NOMO-1 (cell line): ENCODE data around the gene DHRS7.

Experiments
- DNase-seq, 2 experiments: peaks; one replicate each; lab custom pipeline; 2025; ENCODE audit not compliant: unreplicated experiment in 2 of 2; lab: John Stamatoyannopoulos, UW

The DHRS7 gene, protein sequence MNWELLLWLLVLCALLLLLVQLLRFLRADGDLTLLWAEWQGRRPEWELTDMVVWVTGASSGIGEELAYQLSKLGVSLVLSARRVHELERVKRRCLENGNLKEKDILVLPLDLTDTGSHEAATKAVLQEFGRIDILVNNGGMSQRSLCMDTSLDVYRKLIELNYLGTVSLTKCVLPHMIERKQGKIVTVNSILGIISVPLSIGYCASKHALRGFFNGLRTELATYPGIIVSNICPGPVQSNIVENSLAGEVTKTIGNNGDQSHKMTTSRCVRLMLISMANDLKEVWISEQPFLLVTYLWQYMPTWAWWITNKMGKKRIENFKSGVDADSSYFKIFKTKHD

DNA sequence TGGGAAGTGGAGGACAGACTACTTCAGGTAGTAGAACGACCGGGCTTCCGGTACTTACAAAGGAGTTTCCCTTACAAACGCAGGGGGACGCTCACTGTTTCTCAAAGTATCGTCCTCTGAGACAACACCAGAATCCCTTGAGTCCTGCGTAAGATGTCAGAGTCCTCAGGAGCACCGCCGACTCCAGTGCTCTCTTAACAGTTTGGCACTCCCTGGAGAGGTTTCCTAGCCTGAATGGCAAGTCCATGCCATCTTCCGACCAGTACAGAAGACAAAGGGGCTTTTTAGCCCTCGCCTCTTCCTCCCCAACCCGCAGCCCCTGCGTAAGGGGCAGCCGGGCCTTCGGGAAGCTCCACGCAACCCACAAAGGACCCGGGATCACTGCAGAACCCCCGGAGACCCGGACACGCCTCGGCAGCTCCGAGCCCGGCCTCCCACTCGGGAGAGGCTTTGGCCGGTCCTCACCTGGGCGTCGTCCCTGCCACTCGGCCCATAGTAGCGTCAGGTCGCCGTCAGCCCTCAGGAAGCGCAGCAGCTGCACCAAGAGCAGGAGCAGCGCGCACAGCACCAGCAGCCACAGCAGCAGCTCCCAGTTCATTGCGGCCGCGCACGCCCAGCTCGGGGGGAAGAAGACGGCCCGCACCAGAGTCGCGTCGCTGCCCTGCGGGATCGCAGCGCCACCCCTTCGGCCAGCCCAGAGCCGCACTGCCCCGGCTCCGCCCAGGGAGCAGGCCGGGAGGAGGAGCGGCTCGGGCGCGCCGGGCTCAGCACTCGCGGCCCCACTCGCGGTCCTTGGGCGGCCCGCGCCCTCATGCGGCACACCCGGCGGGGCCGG, at the start of gene DHRS7:
Gene DHRS7 (minus strand): TSS at position 687 of the 835 bp plus-strand sequence. CDS start 89 bp downstream, at position 598.
- DNase-seq, result peak; percentile 79 to 89

GRCh38 chr14:60214415-60215126, 49.4 kb upstream of the DHRS7 start:
- DNase-seq, result no peak

DNA sequence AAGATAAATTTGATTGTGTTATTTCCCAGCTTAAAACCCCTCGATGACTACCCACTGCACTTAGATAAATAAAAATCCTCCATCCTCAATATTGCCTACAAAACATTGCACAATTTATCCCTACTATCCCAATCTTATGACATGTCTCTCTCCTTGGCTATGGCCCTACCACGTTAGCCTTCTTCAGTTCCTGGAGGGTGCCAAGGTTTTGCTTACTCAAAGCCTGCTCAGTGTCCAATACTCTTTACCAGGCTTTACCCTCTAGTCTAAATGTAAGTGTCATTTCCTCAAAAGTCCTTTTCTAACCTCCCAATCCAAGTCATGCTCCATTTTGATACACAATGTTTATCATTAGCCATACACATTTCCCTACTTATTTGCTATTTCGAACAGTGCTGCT, 48.8 kb upstream of the DHRS7 start:
- DNase-seq, result no peak

DNA sequence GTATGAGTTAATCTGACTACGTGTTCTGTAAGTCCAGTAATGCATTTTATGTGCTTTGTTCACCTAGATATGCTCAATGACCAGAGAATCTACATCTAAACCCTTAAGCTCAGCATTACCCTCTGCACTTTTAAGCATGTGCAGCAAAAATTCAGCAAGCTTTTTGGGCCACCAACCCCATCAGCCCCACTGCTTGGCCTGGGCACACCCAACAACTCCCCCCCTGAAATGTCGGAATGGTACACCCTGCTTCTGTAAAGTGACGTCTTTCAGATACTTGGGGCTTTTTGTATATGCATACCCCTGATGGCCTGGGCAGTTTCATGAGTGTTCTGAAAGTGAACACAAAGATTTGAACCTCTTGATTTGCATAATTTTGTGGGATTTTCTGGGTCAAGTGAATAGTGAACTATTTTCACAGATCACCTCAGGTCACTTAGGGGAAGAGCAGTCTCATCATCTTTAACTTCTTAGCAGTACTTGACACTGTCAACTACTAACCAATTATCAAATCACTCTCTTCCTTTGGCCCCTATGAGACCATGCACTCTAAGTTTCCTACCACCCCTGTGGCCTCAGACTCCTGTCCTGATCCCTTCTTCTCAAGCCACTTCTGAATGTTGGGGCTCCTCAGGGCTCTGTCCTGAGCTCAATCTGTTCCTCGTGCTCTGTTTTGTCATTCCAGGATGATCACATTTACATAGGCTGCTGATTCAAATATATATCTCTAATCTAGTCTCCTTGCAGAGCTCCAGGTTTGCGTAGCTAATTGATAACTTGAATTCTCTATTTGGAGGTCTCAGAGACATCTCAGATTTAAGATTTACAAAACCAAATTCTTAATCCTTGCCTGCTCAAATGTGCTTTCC, 47.5 kb upstream of the DHRS7 start:
- no peak for DNase-seq

GRCh38 chr14:60211153-60211552, 46.0 kb upstream of the DHRS7 start:
- no peak for DNase-seq

DNA sequence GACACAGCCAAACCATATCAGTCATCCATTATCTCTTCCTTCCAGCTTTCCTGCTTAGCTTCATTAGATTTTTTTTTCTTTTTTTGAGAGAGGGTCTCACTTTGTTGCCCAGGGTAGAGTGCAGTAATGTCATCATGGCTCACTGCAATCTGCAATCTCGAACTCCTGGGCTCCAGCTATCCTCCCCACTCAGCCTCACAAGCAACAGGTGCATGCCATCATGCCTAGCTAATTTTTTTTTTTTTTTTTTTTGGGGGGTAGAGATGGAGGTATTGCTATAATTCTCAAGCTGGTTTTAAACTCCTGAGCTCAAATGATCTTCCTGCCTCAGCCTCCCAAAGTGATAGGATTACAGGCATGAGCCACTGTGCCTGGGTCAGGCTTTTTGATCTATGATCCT, 45.5 kb upstream of the DHRS7 start:
- no peak for DNase-seq

DNA sequence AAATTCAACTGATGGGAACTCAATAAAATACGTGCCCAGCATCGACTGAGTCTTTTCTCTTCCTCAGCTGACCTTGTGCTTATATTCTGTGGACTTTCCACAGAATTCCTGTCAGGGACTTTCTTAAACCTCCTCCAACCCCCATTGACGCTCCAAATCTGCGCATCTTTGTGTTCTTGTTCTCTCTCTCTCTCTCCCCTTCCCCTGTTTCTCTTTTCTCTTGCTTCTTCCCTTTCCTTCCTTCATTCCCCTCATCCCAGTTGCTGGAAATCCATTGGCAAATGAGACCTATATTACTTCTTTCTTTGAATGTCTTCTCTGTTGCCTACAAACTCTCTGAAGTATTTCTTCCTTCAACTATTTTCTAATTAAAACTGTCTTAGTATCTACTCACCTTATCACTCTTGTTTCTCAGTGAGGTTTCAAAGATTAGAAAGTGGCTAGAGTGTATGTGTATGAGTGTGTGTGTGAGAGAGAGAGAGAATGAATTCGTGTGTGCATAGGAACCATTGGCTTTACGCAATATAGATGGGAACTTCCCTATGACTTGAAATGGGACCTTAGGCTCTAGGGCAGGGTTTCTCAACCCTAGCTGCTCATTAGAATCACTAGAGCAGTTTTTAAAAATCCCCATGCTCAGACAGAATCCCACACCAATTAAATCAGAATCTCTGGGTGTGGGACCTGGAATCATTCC, 41.8 kb upstream of the DHRS7 start:
- DNase-seq, result peak; percentile 46 to 58

- no peak for DNase-seq
Observed at GRCh38 chr14:60206249-60206670, 41.1 kb upstream of the DHRS7 start.

GRCh38 chr14:60204843-60205774, 39.9 kb upstream of the DHRS7 start:
- no peak for DNase-seq

DNA sequence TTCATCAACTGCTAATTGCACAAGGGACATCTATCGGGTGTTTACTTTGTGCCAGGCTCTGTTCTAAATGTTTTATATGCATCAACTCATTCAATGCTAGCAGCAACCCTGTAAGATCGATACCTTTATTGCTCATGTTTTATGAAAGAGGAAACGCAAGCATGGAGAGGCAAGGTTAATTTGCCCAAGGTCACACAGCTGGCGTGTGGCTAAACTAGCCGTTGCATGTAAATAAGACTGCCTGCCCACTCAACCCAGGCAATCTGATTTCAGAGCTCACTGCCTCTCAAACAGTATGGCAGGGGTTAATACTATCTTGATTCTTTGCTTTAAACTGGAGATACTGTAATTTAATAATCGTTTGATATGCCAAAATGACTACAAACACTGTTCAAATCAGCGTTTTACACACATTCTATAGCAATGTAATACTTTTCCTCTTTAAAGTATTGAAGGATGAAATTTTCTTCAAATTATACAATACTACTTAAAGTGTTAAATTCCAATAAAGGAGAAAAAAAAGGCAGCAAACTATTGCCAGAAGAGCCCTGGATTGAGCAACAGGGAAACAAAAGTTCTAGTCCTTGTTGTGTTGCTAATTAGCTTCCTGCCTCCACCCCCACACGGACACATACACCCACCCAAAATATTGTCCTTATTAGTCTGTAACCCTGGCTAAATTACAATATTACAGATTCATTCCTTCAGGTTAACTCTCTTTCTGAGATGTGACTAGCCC, 39.1 kb upstream of the DHRS7 start:
- DNase-seq, result peak; percentile 52 to 60

- DNase-seq, result no peak
Observed at GRCh38 chr14:60199321-60199720, 34.1 kb upstream of the DHRS7 start.

- peak; percentile 3 to 15 for DNase-seq
Observed at GRCh38 chr14:60197629-60198303, 32.6 kb upstream of the DHRS7 start.

DNA sequence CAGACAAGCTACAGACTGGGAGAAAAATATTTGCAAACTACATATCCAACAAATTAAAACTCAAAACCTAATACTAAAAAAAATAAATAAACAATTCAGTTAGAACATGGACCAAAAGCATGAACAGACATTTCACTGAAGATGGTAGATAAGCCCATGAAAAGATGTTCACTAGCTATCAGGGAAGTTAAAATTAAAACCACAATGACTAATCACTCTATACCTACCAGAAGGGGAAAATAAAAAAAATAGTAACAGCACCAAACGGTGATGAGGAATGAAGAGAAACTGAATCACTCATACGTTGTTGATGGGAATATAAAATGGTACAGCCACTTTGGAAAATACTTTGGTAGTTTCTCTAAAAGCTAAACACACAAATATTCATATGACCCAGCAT, 31.1 kb upstream of the DHRS7 start:
- DNase-seq, result peak in 1 of 2 experiments; percentile 26

DNA sequence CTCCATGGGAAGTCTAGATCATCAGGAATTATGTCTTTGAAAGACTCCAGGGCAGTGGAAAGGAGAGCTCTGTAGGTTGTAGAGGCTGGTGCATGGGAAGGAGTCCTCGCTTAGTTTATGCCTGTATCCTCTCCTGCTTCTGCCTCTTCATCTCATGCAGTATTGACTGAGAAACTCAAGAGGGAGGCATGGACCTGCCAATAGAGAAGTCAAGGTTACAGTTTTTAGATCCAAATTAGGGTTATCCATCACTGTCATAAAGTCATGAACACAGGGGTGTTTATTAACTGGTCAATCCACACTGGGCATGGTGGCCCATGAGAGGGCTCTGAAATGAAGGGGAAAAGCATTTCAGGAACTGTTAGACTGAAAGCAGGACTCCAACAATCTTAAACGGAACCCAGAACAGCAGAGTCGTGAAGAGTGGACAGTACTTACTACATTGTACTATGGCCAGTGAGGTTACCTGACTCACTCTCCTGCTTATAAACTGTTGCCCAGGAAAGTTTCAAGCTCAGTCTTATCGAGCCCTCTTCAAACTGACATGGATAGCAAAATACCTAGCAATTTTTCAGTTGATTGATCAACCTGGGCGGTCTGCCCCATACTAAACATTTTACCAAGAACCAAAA, 30.1 kb upstream of the DHRS7 start:
- DNase-seq, result peak in 1 of 2 experiments; percentile 5

GRCh38 chr14:60189923-60190840, 25.0 kb upstream of the DHRS7 start:
- no peak for DNase-seq

DNA sequence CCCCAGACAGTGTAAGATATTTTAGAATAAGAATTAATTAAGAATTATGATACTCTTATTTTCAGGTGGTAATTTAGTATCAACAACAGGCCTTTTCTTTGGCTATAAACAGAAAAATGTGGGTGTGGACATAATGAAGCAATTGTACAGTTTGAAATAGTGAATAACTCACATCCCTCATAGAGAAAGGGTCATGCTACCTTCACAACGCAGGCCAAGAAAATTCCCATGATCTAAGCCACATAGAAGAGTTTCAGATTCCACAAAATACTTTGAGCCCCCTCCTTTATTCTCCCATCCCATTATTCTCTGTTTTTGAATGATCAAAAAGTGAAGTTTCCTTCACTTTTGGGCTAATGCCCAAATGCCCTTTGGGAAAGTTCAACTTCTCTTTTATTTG, 23.5 kb upstream of the DHRS7 start:
- no peak for DNase-seq
